Astrocyte (in vitro differentiated cells and primary cell): ENCODE results near the gene PIK3IP1.

Experiments
- CTCF ChIP-seq: IDR thresholded peaks from 2 replicates; pipeline ENCODE4 v1.5.1; 2011; ENCODE audit warnings: low read depth, mild to moderate bottlenecking, inconsistent platforms, low read length, moderate library complexity; ENCODE audit not compliant: insufficient read depth
- EZH2 ChIP-seq: IDR thresholded peaks from 2 replicates; pipeline ENCODE4 v1.6.1; 2012; ENCODE audit warnings: mild to moderate bottlenecking, low read length, inconsistent platforms; ENCODE audit not compliant: insufficient read depth

DNA sequence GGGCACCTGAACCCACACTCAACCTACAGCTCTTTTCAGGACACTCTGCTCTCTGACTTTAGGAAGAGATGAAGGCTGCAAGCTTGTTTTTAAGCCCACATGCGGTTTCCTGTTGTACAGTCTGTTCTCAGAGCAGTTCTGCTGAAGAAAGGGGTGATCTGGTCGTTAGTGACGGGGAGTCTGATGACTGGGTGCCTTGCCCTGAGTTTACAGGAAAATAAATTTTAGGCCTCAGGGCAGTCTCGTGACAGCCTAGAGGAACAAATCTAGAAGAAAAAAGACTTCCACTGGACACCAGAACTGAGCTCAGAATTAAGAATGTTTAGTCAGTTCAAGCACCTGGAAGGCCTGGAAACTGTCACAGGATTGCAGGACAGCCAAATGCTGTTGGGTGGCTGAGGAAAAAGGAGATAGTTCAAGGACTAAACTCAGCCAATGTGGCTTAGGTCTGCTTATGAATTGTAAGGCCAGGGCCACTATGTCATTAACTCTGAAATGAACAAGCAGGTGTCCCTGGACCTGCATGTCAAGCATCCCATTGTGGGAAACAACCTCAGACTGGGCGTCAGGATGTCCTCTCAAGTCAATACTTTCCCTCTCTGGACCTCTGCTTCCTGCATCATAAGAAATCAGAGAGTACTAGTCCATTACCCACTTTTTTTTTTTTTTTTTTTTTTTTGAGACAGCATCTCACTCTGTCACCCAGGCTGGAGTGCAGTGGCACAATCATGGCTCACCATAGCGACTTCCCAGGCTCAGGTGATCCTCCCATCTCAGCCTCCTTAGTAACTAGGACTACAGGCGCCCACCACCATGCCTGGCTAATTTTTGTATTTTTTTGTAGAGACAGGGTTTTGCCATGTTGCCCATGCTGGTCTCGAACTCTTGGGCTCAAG, 5.7 kb downstream of the PIK3IP1 start:
- TF ChIP-seq CTCF (no peak), EZH2 (no peak)
